ENCODE data around the gene KIRREL1.

The KIRREL1 gene

GRCh38 chr1:158002631-158003405 is 9.4 kb downstream of the KIRREL1 start:
- in situ Hi-C loops (cut with HindIII; ENCODE audit: low sequenced_read_pairs), result loop anchor here (10.0 kb wide), 1 partner anchor 92 kb away; no protein-coding TSS in a partner anchor

- in situ Hi-C loops (cut with HindIII; ENCODE audit: low sequenced_read_pairs), result loop anchor here (10.0 kb wide), 1 partner anchor 91 kb away; no protein-coding TSS in a partner anchor
Measured at GRCh38 chr1:158003406-158003800, 10.0 kb downstream of the KIRREL1 start.

- in situ Hi-C loops (cut with HindIII; ENCODE audit: low sequenced_read_pairs), result loop anchor here (10.0 kb wide), 1 partner anchor 90 kb away; no protein-coding TSS in a partner anchor
Measured at GRCh38 chr1:158005224-158005623, 11.8 kb downstream of the KIRREL1 start.

GRCh38 chr1:158007180-158007579 is 13.7 kb downstream of the KIRREL1 start:
- in situ Hi-C loops (cut with HindIII; ENCODE audit: low sequenced_read_pairs), result loop anchor here (10.0 kb wide), 1 partner anchor 88 kb away; no protein-coding TSS in a partner anchor

- in situ Hi-C loops (cut with HindIII; ENCODE audit: low sequenced_read_pairs), result loop anchor here (10.0 kb wide), 1 partner anchor 87 kb away; no protein-coding TSS in a partner anchor
Measured at GRCh38 chr1:158007667-158008386, 14.4 kb downstream of the KIRREL1 start.

- in situ Hi-C loops (cut with HindIII; ENCODE audit: low sequenced_read_pairs), result loop anchor here (10.0 kb wide), 1 partner anchor 86 kb away; no protein-coding TSS in a partner anchor
Measured at GRCh38 chr1:158008630-158009029, 15.2 kb downstream of the KIRREL1 start.

- in situ Hi-C loops (cut with HindIII; ENCODE audit: low sequenced_read_pairs), result no loop called here
Measured at GRCh38 chr1:158011714-158012113, 18.3 kb downstream of the KIRREL1 start.

- in situ Hi-C loops (cut with HindIII; ENCODE audit: low sequenced_read_pairs), result no loop called here
Measured at GRCh38 chr1:158013840-158014730, 20.6 kb downstream of the KIRREL1 start.

- in situ Hi-C loops (cut with HindIII; ENCODE audit: low sequenced_read_pairs), result no loop called here
Measured at GRCh38 chr1:158014731-158015320, 21.4 kb downstream of the KIRREL1 start.

GRCh38 chr1:158016651-158017335 is 23.3 kb downstream of the KIRREL1 start:
- in situ Hi-C loops (cut with HindIII; ENCODE audit: low sequenced_read_pairs), result no loop called here

GRCh38 chr1:158017800-158018595 is 24.6 kb downstream of the KIRREL1 start:
- in situ Hi-C loops (cut with HindIII; ENCODE audit: low sequenced_read_pairs), result no loop called here

- in situ Hi-C loops (cut with HindIII; ENCODE audit: low sequenced_read_pairs), result no loop called here
Measured at GRCh38 chr1:158019171-158019868, 25.9 kb downstream of the KIRREL1 start.

GRCh38 chr1:158020259-158020885 is 26.9 kb downstream of the KIRREL1 start:
- in situ Hi-C loops (cut with HindIII; ENCODE audit: low sequenced_read_pairs), result no loop called here

GRCh38 chr1:158020886-158021620 is 27.6 kb downstream of the KIRREL1 start:
- in situ Hi-C loops (cut with HindIII; ENCODE audit: low sequenced_read_pairs), result no loop called here

- in situ Hi-C loops (cut with HindIII; ENCODE audit: low sequenced_read_pairs), result no loop called here
Measured at GRCh38 chr1:158021721-158022120, 28.3 kb downstream of the KIRREL1 start.

- in situ Hi-C loops (cut with HindIII; ENCODE audit: low sequenced_read_pairs), result no loop called here
Measured at GRCh38 chr1:158022554-158023312, 29.3 kb downstream of the KIRREL1 start.

- in situ Hi-C loops (cut with HindIII; ENCODE audit: low sequenced_read_pairs), result no loop called here
Measured at GRCh38 chr1:158024737-158025136, 31.3 kb downstream of the KIRREL1 start.
